Loucy (cell line): Measurements from ENCODE around the gene BRMS1.

Experiments
- CTCF ChIP-seq: fragments of 200-600 bp; sonication (generic); conservative IDR thresholded peaks from 2 replicates; pipeline ENCODE4 v1.5.1; 2014; ENCODE audit warnings: mild to moderate bottlenecking, antibody characterized with exemption, low read length
- EZH2phosphoT487 ChIP-seq: fragments of 200-600 bp; IDR thresholded peaks from 2 replicates; pipeline ENCODE4 v1.6.1; 2018; ENCODE audit warnings: antibody characterized with exemption, mild to moderate bottlenecking, moderate library complexity, borderline replicate concordance

GRCh38 chr11:66324664-66325063 is 20.2 kb downstream of the BRMS1 start:
- TF ChIP-seq CTCF (no peak), EZH2phosphoT487 (no peak)
